GM12878 (cell line): Measurements from ENCODE around the gene SLC6A7. TPM values are rescaled to one million over a fixed set of nuclear protein-coding genes. Genes with fewer than 3 reads are reported as not detected.
A peak's percentile ranks its signal among the peaks of the same experiment; 100 is the strongest.

ENCODE experiments used
- ATAC-seq: fragments of 200-7000 bp; cut with Tn5 transposase; 3 replicates; pipeline ENCODE4 v1.9.1; 2020; ENCODE audit warnings: mild to moderate bottlenecking, moderate library complexity
- BruUV-seq: library from RNA; stranded (reverse); fragments of 400-500 nt; replicated peaks from 2 replicates; lab custom pipeline; 2021; lab: Mats Ljungman, UMichigan
- CTCF ChIA-PET: fragments of 300-600 bp; sonication (Branson Sonifier 250); formaldehyde crosslinking; extraction: SDS; loops from one replicate; lab custom pipeline; 2021; ENCODE audit warnings: inconsistent platforms; lab: Yijun Ruan, JAX
- POLR2A ChIA-PET: fragments of 350-600 bp; formaldehyde crosslinking; extraction: SDS; loops from one replicate; lab custom pipeline; 2021; ENCODE audit warnings: inconsistent platforms; lab: Charles Lee
- RAD21 ChIA-PET: fragments of 300-600 bp; sonication (Branson Sonifier 250); formaldehyde crosslinking; loops from one replicate; lab custom pipeline; 2023; ENCODE audit warnings: antibody characterized with exemption; ENCODE audit not compliant: unreplicated experiment; lab: Charles Lee
- SMC1A ChIA-PET: fragments of 300-600 bp; sonication (Branson Sonifier 250); formaldehyde crosslinking; loops from one replicate; lab custom pipeline; 2023; ENCODE audit not compliant: unreplicated experiment, uncharacterized antibody; lab: Charles Lee
- DNase-seq: peaks from one replicate; pipeline ENCODE4 v3.0.0-alpha.2; 2011; ENCODE audit warnings: low read depth, low spot score
- FAIRE-seq: peaks from 3 replicates; lab custom pipeline; 2011; peaks lifted over from hg19 to GRCh38; lab: Jason Lieb, UNC
- H2AFZ ChIP-seq: 2 replicates; pipeline ENCODE4 v1.6.0; 2011; ENCODE audit warnings: low read depth, low read length, control low read depth; ENCODE audit not compliant: control insufficient read depth
- H3K27ac ChIP-seq: 2 replicates; pipeline ENCODE4 v1.5.1; 2011; ENCODE audit warnings: control low read depth; ENCODE audit not compliant: control insufficient read depth, insufficient read depth
- H3K27me3 ChIP-seq, 2 experiments: replicated peaks in 1 of 2; 2 replicates each; pipeline versions ENCODE4 v1.6.0 to v1.6.1; 2011; ENCODE audit warnings: low read length in 1 of 2; ENCODE audit not compliant: control insufficient read depth in 2 of 2, insufficient read depth in 2 of 2
- H3K36me3 ChIP-seq, 2 experiments: 2 replicates each; pipeline ENCODE4 v1.5.1; 2011; ENCODE audit warnings: low read length in 1 of 2; ENCODE audit not compliant: control insufficient read depth in 2 of 2, insufficient read depth in 2 of 2
- H3K4me1 ChIP-seq: 2 replicates; pipeline ENCODE4 v1.6.1; 2011; ENCODE audit warnings: mild to moderate bottlenecking, low read length, moderate library complexity, mixed read lengths; ENCODE audit not compliant: control insufficient read depth, insufficient read depth
- H3K4me2 ChIP-seq: 2 replicates; pipeline ENCODE4 v1.6.0; 2011; ENCODE audit warnings: control low read depth; ENCODE audit not compliant: control insufficient read depth, insufficient read depth
- H3K4me3 ChIP-seq: fragments of 200-600 bp; sonication (generic); 2 replicates; pipeline ENCODE4 v1.5.1; 2016
- H3K79me2 ChIP-seq: 2 replicates; pipeline ENCODE4 v1.6.0; 2011; ENCODE audit warnings: low read length; ENCODE audit not compliant: control insufficient read depth, insufficient read depth
- H3K9ac ChIP-seq: 2 replicates; pipeline ENCODE4 v1.8.0; 2011; ENCODE audit warnings: low read length, control low read depth, mixed read lengths; ENCODE audit not compliant: control insufficient read depth, insufficient read depth
- H3K9me3 ChIP-seq: replicated peaks from 3 replicates; pipeline ENCODE4 v1.5.1; 2011; ENCODE audit warnings: mild to moderate bottlenecking, low read length; ENCODE audit not compliant: control insufficient read depth, insufficient read depth
- H4K20me1 ChIP-seq: 2 replicates; pipeline ENCODE4 v1.6.0; 2011; ENCODE audit not compliant: control insufficient read depth, insufficient read depth
- BCL11A ChIP-seq: IDR thresholded peaks from 2 replicates; pipeline ENCODE4 v1.6.1; 2011; ENCODE audit warnings: low read depth, low read length
- BRCA1 ChIP-seq: IDR thresholded peaks from 2 replicates; pipeline ENCODE4 v1.6.1; 2011; ENCODE audit warnings: low read depth, low read length, improper control_type of control experiment
- CTCF ChIP-seq, 3 experiments: IDR thresholded peaks in 2 of 3; conservative IDR thresholded peaks in 1 of 3; 2 replicates each; pipeline ENCODE4 v1.5.1; 2011; ENCODE audit warnings: low read depth in 3 of 3, low read length in 3 of 3, mild to moderate bottlenecking in 3 of 3, control low read depth in 2 of 3, moderate library complexity in 2 of 3, inconsistent platforms in 1 of 3, mixed read lengths in 1 of 3; ENCODE audit not compliant: control insufficient read depth in 2 of 3, insufficient read depth in 1 of 3; ENCODE audit errors: extremely low read depth in 1 of 3
- E2F8 ChIP-seq: fragments of 450-650 bp; IDR thresholded peaks from 2 replicates; pipeline ENCODE4 v1.6.1; 2018; ENCODE audit warnings: mild to moderate bottlenecking, low read depth, moderate library complexity; ENCODE audit not compliant: partially characterized antibody
- IKZF2 ChIP-seq, 2 experiments: fragments of 450-650 bp; IDR thresholded peaks; 2 replicates each; pipeline ENCODE4 v1.6.1; 2017; ENCODE audit warnings: mild to moderate bottlenecking in 2 of 2, moderate library complexity in 2 of 2
- SP1 ChIP-seq: IDR thresholded peaks from one replicate; pipeline ENCODE4 v1.6.1; 2011; ENCODE audit warnings: low read depth, low read length
- ZNF384 ChIP-seq: IDR thresholded peaks from 2 replicates; pipeline ENCODE4 v1.6.1; 2012; ENCODE audit warnings: low read depth, mild to moderate bottlenecking, low read length, improper control_type of control experiment, borderline replicate concordance
- WGBS: methylation state at CpG from one replicate; pipeline ENCODE4 v1.1.6; 2016; ENCODE audit warnings: low lambda C conversion rate; ENCODE audit not compliant: insufficient replicate concordance, insufficient coverage; ENCODE audit errors: missing lambda C conversion rate; 5-methylcytosine and 5-hydroxymethylcytosine counted together
- in situ Hi-C: fragments of 300-500 bp; cut with MboI; formaldehyde crosslinking; loops from 9 replicates; pipeline ENCODE4 v1.14.3; 2018; ENCODE audit warnings: mixed read lengths
- intact Hi-C: fragments of 100-400 bp; cut with micrococcal nuclease; formaldehyde crosslinking; loops from one replicate; pipeline ENCODE4 v1.14.2; 2022; ENCODE audit not compliant: unreplicated experiment
- polyA plus RNA-seq, 11 experiments: library from polyadenylated mRNA; depleted of rRNA in 4 of 11; unstranded in 6 of 11; stranded (reverse) in 5 of 11; fragments of >200 nt; fragmentation: Nextera tagmentation in 4 of 11; fragmentation: Illumina TruSeq in 1 of 11; extraction: Ambion mirVana in 4 of 11; extraction: Trizol in 1 of 11; gene quantifications; 1 replicate in 1 of 11; 2 replicates in 10 of 11; pipeline versions ENCODE4 v1.2.1 to v1.2.3, GENCODE V29; 2011 to 2016; ENCODE audit warnings: inconsistent platforms in 2 of 11, missing spikeins in 2 of 11, low read depth in 1 of 11
- total RNA-seq, 4 experiments: library from RNA; depleted of rRNA in 3 of 4; stranded (reverse); fragments of >200 nt in 3 of 4; fragmentation: Illumina TruSeq in 1 of 4; extraction: Trizol in 1 of 4; gene quantifications; 2 replicates each; pipeline versions ENCODE4 v1.2.1 to v1.2.3, GENCODE V29; 2013 to 2021

The SLC6A7 gene
- total and polyA plus RNA-seq, 10 of the 15 experiments (the other 5 are each of a cell fraction or from before 2014, with no cell fraction given) = 0.01 to 0.15 (median 0.06) TPM; not detected in 7

GRCh38 chr5:150213530-150213929 lies 23.7 kb downstream of the SLC6A7 start:
- POLR2A ChIA-PET = no interaction called here
- Histone ChIP-seq H2AFZ (no peak overlapping the region), H3K27me3 (peaks cover 3 to 4% of the 10 kb centered on the region in 2 experiments; a peak in 3 of 4 replicates), H3K4me2 (no peak overlapping the region), H3K79me2 (no peaks in the 10 kb centered on the region), H4K20me1 (no peaks in the 10 kb centered on the region), H3K4me3 (no peak overlapping the region), H3K27ac (no peak overlapping the region), H3K4me1 (no peaks in the 10 kb centered on the region), H3K36me3 (no peaks in the 10 kb centered on the region), H3K9ac (no peak overlapping the region), H3K9me3 (no peaks in the 10 kb centered on the region)
- in situ Hi-C loops (no loop called here), intact Hi-C loops (loop anchor here (10.0 kb wide), 1 partner anchor 579 kb away; no protein-coding TSS in a partner anchor)
- TF ChIP-seq BRCA1 = no peak
- no peak for TF ChIP-seq SP1
- BruUV-seq = no TSS peak
- RAD21 ChIA-PET = interaction anchor here (0.8 kb wide), 1 partner anchor 50 kb away, joined by 3 read pairs; no protein-coding TSS in a partner anchor
- FAIRE-seq (no peak), ATAC-seq (no peak), DNase-seq (no peak)
- WGBS = 12% methylated on average over 6 of the region's 6 CpGs
- SMC1A ChIA-PET = no interaction called here
- CTCF ChIA-PET = interaction anchor here (1.0 to 2.3 kb wide), 3 partner anchors 39 to 83 kb away, joined by 4 to 13 read pairs (median 5); no protein-coding TSS in a partner anchor

DNA sequence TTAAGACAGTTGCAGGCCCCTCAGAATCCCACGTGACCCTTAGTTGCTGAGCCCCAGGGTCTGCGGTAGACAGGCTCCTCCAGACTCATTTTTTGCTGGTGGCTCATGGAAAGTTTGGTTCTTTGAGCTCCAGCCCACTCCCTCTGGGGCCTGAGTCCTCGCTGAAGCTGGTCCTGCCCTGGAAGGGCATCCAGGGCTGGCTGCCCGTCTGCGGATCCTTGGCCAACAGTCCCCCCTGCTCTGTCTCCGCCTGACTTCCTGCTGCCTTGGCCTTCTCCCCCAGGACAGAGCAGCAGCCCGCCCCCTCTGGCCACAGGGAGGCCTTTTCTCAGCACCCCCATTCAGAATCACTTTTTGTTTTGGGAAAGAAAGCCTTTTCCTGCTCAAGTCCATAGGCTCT lies 24.4 kb downstream of the SLC6A7 start:
- WGBS = 32% methylated on average over 7 of the region's 7 CpGs
- ATAC-seq (no peak), FAIRE-seq (no peak), DNase-seq (no peak)
- no peak overlapping the region for H3K9ac ChIP-seq
- no peaks in the 10 kb centered on the region for H3K4me1 ChIP-seq
- H3K4me3 ChIP-seq = no peak overlapping the region
- no peaks in the 10 kb centered on the region for H4K20me1 ChIP-seq
- no peak overlapping the region for H3K4me2 ChIP-seq
- no peaks in the 10 kb centered on the region for H3K36me3 ChIP-seq
- POLR2A ChIA-PET = no interaction called here
- H3K79me2 ChIP-seq = no peaks in the 10 kb centered on the region
- H3K9me3 ChIP-seq = no peaks in the 10 kb centered on the region
- SMC1A ChIA-PET = interaction anchor here (0.5 to 0.9 kb wide), 2 partner anchors 51 to 120 kb away, joined by 3 to 4 read pairs; no protein-coding TSS in a partner anchor
- in situ Hi-C loops = no loop called here
- CTCF ChIA-PET = interaction anchor here (1.0 to 2.3 kb wide), 5 partner anchors 36 to 84 kb away, joined by 4 to 13 read pairs (median 5); no protein-coding TSS in a partner anchor
- RAD21 ChIA-PET = interaction anchor here (0.8 to 2.0 kb wide), 4 partner anchors 9 to 84 kb away, joined by 3 to 4 read pairs (median 3); no protein-coding TSS in a partner anchor
- intact Hi-C loops = loop anchor here (10.0 kb wide), 1 partner anchor 579 kb away; no protein-coding TSS in a partner anchor
- H3K27ac ChIP-seq = no peak overlapping the region
- no peak overlapping the region for H2AFZ ChIP-seq
- peaks cover 0 to 4% of the 10 kb centered on the region in 2 experiments; a peak in 3 of 4 replicates for H3K27me3 ChIP-seq
- no TSS peak for BruUV-seq
- no peak for TF ChIP-seq BCL11A
- TF ChIP-seq IKZF2 (IDR thresholded peaks at IDR 0.05) = no peak
- TF ChIP-seq E2F8 = no peak
- TF ChIP-seq CTCF (IDR thresholded peaks at IDR 0.05 in 2 of 3, conservative IDR thresholded peaks at IDR 0.05 in 1 of 3; ENCODE audit: control insufficient read depth in 2 of 3, extremely low read depth in 1 of 3, insufficient read depth in 1 of 3, low read depth in 3 of 3, low read length in 3 of 3) = 0 out of 6 replicates have a peak, but pooled peaks of 1 of the 3 experiments have one; percentile 3
- no peak for TF ChIP-seq ZNF384
